H9 (cell line): ENCODE results near the gene TMEM238. TPM values are rescaled to one million over a fixed set of nuclear protein-coding genes. Genes with fewer than 3 reads are reported as not detected.

Experiments
- DNase-seq: peaks from one replicate; pipeline ENCODE4 v3.0.0-alpha.2; 2017
- H2AFZ ChIP-seq: one replicate; pipeline ENCODE4 v1.6.1; 2013; ENCODE audit warnings: mild to moderate bottlenecking, low read length, control low read depth, moderate library complexity
- H2AK5ac ChIP-seq: 2 replicates; pipeline ENCODE4 v1.6.1; 2013; ENCODE audit warnings: low read length, control low read depth, mixed read lengths; ENCODE audit not compliant: insufficient read length
- H2BK120ac ChIP-seq: one replicate; pipeline ENCODE4 v1.6.1; 2013; ENCODE audit warnings: low read depth, mild to moderate bottlenecking, low read length, control low read depth, inconsistent platforms; ENCODE audit not compliant: poor library complexity, severe bottlenecking
- H2BK12ac ChIP-seq: 2 replicates; pipeline ENCODE4 v1.6.1; 2013; ENCODE audit warnings: low read length, control low read depth, mixed read lengths, low read depth; ENCODE audit not compliant: insufficient read length
- H2BK15ac ChIP-seq: 2 replicates; pipeline ENCODE4 v1.6.1; 2013; ENCODE audit warnings: low read depth, low read length, control low read depth
- H2BK20ac ChIP-seq: one replicate; pipeline ENCODE4 v1.6.1; 2013; ENCODE audit warnings: low read depth, mild to moderate bottlenecking, low read length, control low read depth, inconsistent platforms; ENCODE audit not compliant: poor library complexity, severe bottlenecking
- H2BK5ac ChIP-seq: 2 replicates; pipeline ENCODE4 v1.6.1; 2013; ENCODE audit warnings: low read length, control low read depth, mixed read lengths; ENCODE audit not compliant: insufficient read length
- H3K14ac ChIP-seq: 2 replicates; pipeline ENCODE4 v1.6.1; 2013; ENCODE audit warnings: low read length, control low read depth; ENCODE audit not compliant: insufficient read depth
- H3K18ac ChIP-seq: 2 replicates; pipeline ENCODE4 v1.6.1; 2013; ENCODE audit warnings: low read depth, mild to moderate bottlenecking, mixed read lengths, low read length, control low read depth; ENCODE audit not compliant: insufficient read length
- H3K23ac ChIP-seq: 2 replicates; pipeline ENCODE4 v1.6.1; 2013; ENCODE audit warnings: low read length, control low read depth, mixed read lengths, low read depth; ENCODE audit not compliant: insufficient read length
- H3K23me2 ChIP-seq: 2 replicates; pipeline ENCODE4 v1.6.1; 2013; ENCODE audit warnings: low read depth, mild to moderate bottlenecking, mixed read lengths, low read length, control low read depth; ENCODE audit not compliant: insufficient read length, poor library complexity, severe bottlenecking
- H3K27ac ChIP-seq: 2 replicates; pipeline ENCODE4 v1.5.1; 2013; ENCODE audit warnings: low read length, control low read depth, mixed read lengths, low read depth; ENCODE audit not compliant: insufficient read length
- H3K27me3 ChIP-seq: 2 replicates; pipeline ENCODE4 v1.6.1; 2013; ENCODE audit warnings: low read length, control low read depth, inconsistent platforms; ENCODE audit not compliant: insufficient read depth
- H3K4ac ChIP-seq: 2 replicates; pipeline ENCODE4 v1.6.1; 2013; ENCODE audit warnings: low read depth, mild to moderate bottlenecking, control low read depth, inconsistent platforms, low read length, moderate library complexity
- H3K4me1 ChIP-seq: 2 replicates; pipeline ENCODE4 v1.6.1; 2013; ENCODE audit warnings: low read length, control low read depth, inconsistent platforms; ENCODE audit not compliant: insufficient read depth
- H3K4me2 ChIP-seq: 2 replicates; pipeline ENCODE4 v1.6.1; 2013; ENCODE audit warnings: low read length, control low read depth, mixed read lengths; ENCODE audit not compliant: insufficient read length, insufficient read depth
- H3K56ac ChIP-seq: 2 replicates; pipeline ENCODE4 v1.6.1; 2013; ENCODE audit warnings: low read depth, mild to moderate bottlenecking, mixed read lengths, low read length, control low read depth; ENCODE audit not compliant: insufficient read length
- H3K79me1 ChIP-seq: 2 replicates; pipeline ENCODE4 v1.6.1; 2013; ENCODE audit warnings: low read depth, mild to moderate bottlenecking, moderate library complexity, low read length, control low read depth, inconsistent platforms; ENCODE audit not compliant: insufficient read depth, poor library complexity, severe bottlenecking
- H3K79me2 ChIP-seq: 2 replicates; pipeline ENCODE4 v1.6.1; 2013; ENCODE audit warnings: low read length, control low read depth, inconsistent platforms; ENCODE audit not compliant: insufficient read depth
- H3K9ac ChIP-seq: 2 replicates; pipeline ENCODE4 v1.6.1; 2013; ENCODE audit warnings: low read length, control low read depth, mixed read lengths; ENCODE audit not compliant: insufficient read length; ENCODE audit errors: extremely low read depth
- H3K9me3 ChIP-seq: one replicate; pipeline ENCODE4 v1.6.1; 2013; ENCODE audit warnings: low read depth, low read length, inconsistent platforms; ENCODE audit not compliant: control insufficient read depth
- H3T11ph ChIP-seq: one replicate; pipeline ENCODE4 v1.6.1; 2013; ENCODE audit warnings: mild to moderate bottlenecking, low read length, control low read depth, inconsistent platforms
- H4K20me1 ChIP-seq: one replicate; pipeline ENCODE4 v1.6.1; 2013; ENCODE audit not compliant: control insufficient read depth, insufficient read length, insufficient read depth
- H4K5ac ChIP-seq: 2 replicates; pipeline ENCODE4 v1.6.1; 2013; ENCODE audit warnings: low read depth, mild to moderate bottlenecking, mixed read lengths, low read length, control low read depth; ENCODE audit not compliant: insufficient read length
- H4K8ac ChIP-seq: replicated peaks from 2 replicates; pipeline ENCODE4 v1.6.1; 2013; ENCODE audit warnings: low read length, control low read depth, mixed read lengths, low read depth; ENCODE audit not compliant: insufficient read length
- H4K91ac ChIP-seq: 2 replicates; pipeline ENCODE4 v1.6.1; 2013; ENCODE audit warnings: low read depth, mild to moderate bottlenecking, moderate library complexity, mixed read lengths, low read length, control low read depth; ENCODE audit not compliant: insufficient read length
- H3K27ac Mint-ChIP-seq, 3 experiments: 2 replicates in 2 of 3; 3 replicates in 1 of 3; pipeline ENCODE4 v1.8.0; 2020 to 2021; ENCODE audit warnings: mixed read lengths in 3 of 3, mild to moderate bottlenecking in 1 of 3, moderate library complexity in 1 of 3
- H3K27me3 Mint-ChIP-seq: 2 replicates; pipeline ENCODE4 v1.8.0; 2021; ENCODE audit warnings: low read depth, mild to moderate bottlenecking, moderate library complexity, mixed read lengths
- H3K36me3 Mint-ChIP-seq, 3 experiments: 2 replicates in 2 of 3; 3 replicates in 1 of 3; pipeline ENCODE4 v1.8.0; 2020 to 2021; ENCODE audit warnings: low read depth in 3 of 3, mixed read lengths in 3 of 3; ENCODE audit not compliant: insufficient read depth in 1 of 3
- H3K4me1 Mint-ChIP-seq, 2 experiments: 2 replicates each; pipeline ENCODE4 v1.8.0; 2020; ENCODE audit warnings: mixed read lengths in 2 of 2
- H3K4me3 Mint-ChIP-seq, 2 experiments: 2 replicates in 1 of 2; 3 replicates in 1 of 2; pipeline ENCODE4 v1.8.0; 2020 to 2021; ENCODE audit warnings: mild to moderate bottlenecking in 2 of 2, mixed read lengths in 2 of 2, moderate library complexity in 1 of 2
- H3K9me3 Mint-ChIP-seq, 2 experiments: 2 replicates in 1 of 2; 3 replicates in 1 of 2; pipeline ENCODE4 v1.8.0; 2020; ENCODE audit warnings: mild to moderate bottlenecking in 2 of 2, mixed read lengths in 2 of 2, moderate library complexity in 1 of 2
- CTCF ChIP-seq: fragments of 200-600 bp; sonication (generic); conservative IDR thresholded peaks from 3 replicates; pipeline ENCODE4 v1.8.0; 2021; ENCODE audit warnings: antibody characterized with exemption, mild to moderate bottlenecking
- WGBS: extraction: QIAGEN DNeasy Blood & Tissue Kit; methylation state at CpG from one replicate; pipeline ENCODE4 v1.1.7; 2013; ENCODE audit warnings: missing lambda C conversion rate, low lambda C conversion rate, mixed read lengths; ENCODE audit not compliant: insufficient read length; ENCODE audit errors: extremely low coverage; 5-methylcytosine and 5-hydroxymethylcytosine counted together
- total RNA-seq: library from RNA; stranded (reverse); gene quantifications from 2 replicates; pipeline ENCODE4 v1.2.1, GENCODE V29; 2021

Gene TMEM238
- total RNA-seq, 1 experiment from 2014 or later = 4.8 TPM

DNA sequence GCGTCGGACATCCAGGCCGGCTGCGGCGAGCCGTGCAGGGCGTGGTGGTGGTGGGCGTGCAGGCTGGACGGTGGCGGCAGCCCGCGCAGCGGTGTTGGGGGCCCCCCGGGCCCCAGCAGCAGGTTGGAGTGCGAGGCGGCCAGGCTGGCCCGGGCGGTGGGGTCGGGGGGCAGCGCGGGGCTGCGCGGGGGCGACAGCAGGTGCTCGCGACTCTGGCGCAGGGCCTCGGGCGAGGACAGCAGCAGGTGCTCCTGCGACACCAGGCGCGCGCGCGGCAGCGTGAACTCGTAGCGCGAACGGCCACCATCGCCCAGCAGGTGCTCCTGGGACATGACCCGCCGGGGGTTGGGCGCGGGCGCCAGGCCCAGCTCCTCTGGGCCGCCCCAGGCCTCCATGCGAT, 49.2 kb upstream of the TMEM238 start:
- Histone ChIP-seq H3K27me3 (no peaks in the 10 kb centered on the region; the same call in 1 of the 2 replicates), H3K23me2 (peaks cover 3% of the 10 kb centered on the region), H3K79me1 (no peaks in the 10 kb centered on the region), H2AK5ac (no peak overlapping the region), H2AFZ (no peak overlapping the region), H3K4ac (no peak overlapping the region), H4K8ac (no peak overlapping the region), H3K56ac (no peak overlapping the region), H3K79me2 (no peaks in the 10 kb centered on the region), H4K20me1 (no peaks in the 10 kb centered on the region), H3K23ac (no peak overlapping the region), H3K14ac (no peak overlapping the region), H3K9me3 (no peaks in the 10 kb centered on the region), H4K5ac (no peak overlapping the region), H2BK5ac (no peak overlapping the region), H3K4me2 (no peak overlapping the region), H3K27ac (no peak overlapping the region), H2BK20ac (no peak overlapping the region), H3K9ac (no peak overlapping the region), H2BK15ac (no peak overlapping the region), H2BK120ac (no peak overlapping the region), H2BK12ac (no peak overlapping the region), H3K4me1 (no peaks in the 10 kb centered on the region), H3T11ph (no peak overlapping the region), H4K91ac (no peak overlapping the region), H3K18ac (no peak overlapping the region)
- Mint-ChIP-seq H3K36me3 (peaks cover 0 to 2% (median 0%) of the 10 kb centered on the region in 3 experiments; a peak in 1 of 7 replicates), H3K9me3 (peaks cover 6 to 10% of the 10 kb centered on the region in 2 experiments; a peak in 3 of 5 replicates), H3K27me3 (peaks cover 31% of the 10 kb centered on the region), H3K27ac (no peak overlapping the region), H3K4me1 (peaks cover 5 to 11% of the 10 kb centered on the region in 2 experiments; a peak in 3 of 4 replicates), H3K4me3 (no peak overlapping the region)
- no peak for TF ChIP-seq CTCF
- no peak for DNase-seq
- no CpG with 5 or more reads among the region's 48 CpGs for WGBS
